Keratinocyte (primary cell): ENCODE data around the gene MLN. TPM values are rescaled to one million over a fixed set of nuclear protein-coding genes. Genes with fewer than 3 reads are reported as not detected.
A peak's percentile ranks its signal among the peaks of the same experiment; 100 is the strongest.

Experiments
- DNase-seq: peaks from one replicate; pipeline ENCODE4 v3.0.0-alpha.2; 2011; ENCODE audit warnings: low read depth, missing footprints, low spot score
- FAIRE-seq: peaks from 2 replicates; lab custom pipeline; 2011; peaks lifted over from hg19 to GRCh38; lab: Jason Lieb, UNC
- H2AFZ ChIP-seq: 2 replicates; pipeline ENCODE4 v1.6.0; 2012; ENCODE audit warnings: low read length, control low read depth, inconsistent platforms; ENCODE audit not compliant: control insufficient read depth
- H3K27ac ChIP-seq: 2 replicates; pipeline ENCODE4 v1.5.1; 2011; ENCODE audit warnings: low read length; ENCODE audit not compliant: control insufficient read depth, insufficient read depth
- H3K27me3 ChIP-seq: 3 replicates; pipeline ENCODE4 v1.6.0; 2011; ENCODE audit warnings: low read length; ENCODE audit not compliant: control insufficient read depth, insufficient read depth; ENCODE audit errors: extremely low read depth
- H3K36me3 ChIP-seq, 2 experiments: 2 replicates in 1 of 2; 3 replicates in 1 of 2; pipeline ENCODE4 v1.5.1; 2011; ENCODE audit warnings: low read length in 2 of 2, mild to moderate bottlenecking in 1 of 2; ENCODE audit not compliant: control insufficient read depth in 2 of 2, insufficient read depth in 2 of 2; ENCODE audit errors: extremely low read depth in 1 of 2
- H3K4me1 ChIP-seq: 3 replicates; pipeline ENCODE4 v1.5.1; 2011; ENCODE audit warnings: low read length; ENCODE audit not compliant: control insufficient read depth, insufficient read depth; ENCODE audit errors: extremely low read depth
- H3K4me2 ChIP-seq: 3 replicates; pipeline ENCODE4 v1.6.0; 2011; ENCODE audit warnings: low read depth, low read length; ENCODE audit not compliant: control insufficient read depth, insufficient read depth; ENCODE audit errors: extremely low read depth
- H3K4me3 ChIP-seq, 3 experiments: fragments of 200-600 bp in 1 of 3; sonication (generic) in 1 of 3; 2 replicates in 2 of 3; 3 replicates in 1 of 3; pipeline ENCODE4 v1.5.1; 2011 to 2016; ENCODE audit warnings: low read length in 3 of 3, mild to moderate bottlenecking in 3 of 3, control low read depth in 2 of 3, inconsistent platforms in 1 of 3, low read depth in 1 of 3, mixed read lengths in 1 of 3, mixed run types in 1 of 3, moderate library complexity in 1 of 3; ENCODE audit not compliant: control insufficient read depth in 2 of 3, insufficient read depth in 2 of 3; ENCODE audit errors: extremely low read depth in 1 of 3
- H3K79me2 ChIP-seq: 2 replicates; pipeline ENCODE4 v1.6.0; 2012; ENCODE audit warnings: low read length; ENCODE audit not compliant: control insufficient read depth, insufficient read depth
- H3K9ac ChIP-seq: 3 replicates; pipeline ENCODE4 v1.6.0; 2011; ENCODE audit warnings: low read length; ENCODE audit not compliant: control insufficient read depth, insufficient read depth; ENCODE audit errors: extremely low read depth
- H3K9me1 ChIP-seq: 3 replicates; pipeline ENCODE4 v1.6.0; 2011; ENCODE audit warnings: low read length; ENCODE audit not compliant: control insufficient read depth, insufficient read depth; ENCODE audit errors: extremely low read depth
- H3K9me3 ChIP-seq: 2 replicates; pipeline ENCODE4 v1.5.1; 2012; ENCODE audit warnings: low read depth, low read length; ENCODE audit not compliant: control insufficient read depth
- H4K20me1 ChIP-seq: 3 replicates; pipeline ENCODE4 v1.6.0; 2011; ENCODE audit warnings: low read length; ENCODE audit not compliant: control insufficient read depth, insufficient read depth; ENCODE audit errors: extremely low read depth
- CTCF ChIP-seq, 3 experiments: IDR thresholded peaks in 1 of 3; conservative IDR thresholded peaks in 1 of 3; optimal IDR thresholded peaks in 1 of 3; 2 replicates in 2 of 3; 3 replicates in 1 of 3; pipeline versions ENCODE3 to v1.5.1; 2011; ENCODE audit warnings: low read length in 3 of 3, mild to moderate bottlenecking in 3 of 3, moderate library complexity in 2 of 3, control low read depth in 1 of 3, inconsistent platforms in 1 of 3; ENCODE audit not compliant: insufficient read depth in 2 of 3; ENCODE audit errors: extremely low read depth in 1 of 3
- EZH2 ChIP-seq: IDR thresholded peaks from one replicate; pipeline ENCODE4 v1.6.1; 2012; ENCODE audit warnings: inconsistent platforms, mild to moderate bottlenecking, low read length, moderate library complexity
- dilution Hi-C: fragments of 300-500 bp; cut with MboI; formaldehyde crosslinking; loops from one replicate; pipeline ENCODE4 v1.7.0; 2020; ENCODE audit warnings: low sequenced_read_pairs; ENCODE audit not compliant: extremely low pct_ligation_motif_present
- polyA plus RNA-seq, 5 experiments: library from polyadenylated mRNA; depleted of rRNA in 3 of 5; stranded (reverse) in 3 of 5; stranded (forward) in 1 of 5; unstranded in 1 of 5; fragments of >200 nt; gene quantifications; 1 replicate in 1 of 5; 2 replicates in 3 of 5; 3 replicates in 1 of 5; pipeline versions ENCODE4 v1.2.1 to v1.2.3, GENCODE V29; 2011 to 2012; ENCODE audit warnings: missing spikeins in 2 of 5, low read depth in 1 of 5, low replicate concordance in 1 of 5

Gene MLN
- polyA plus RNA-seq, 1 donor (not counting 4 experiments of a cell fraction or from before 2014, with no cell fraction given): not detected

- Histone ChIP-seq H3K27me3 (no peaks in the 10 kb centered on the region), H3K9me1 (no peaks in the 10 kb centered on the region), H3K4me2 (no peak overlapping the region), H3K9ac (no peak overlapping the region), H3K79me2 (no peaks in the 10 kb centered on the region), H3K27ac (no peak overlapping the region), H3K36me3 (no peaks in the 10 kb centered on the region), H3K4me3 (no peak overlapping the region), H2AFZ (no peak overlapping the region), H3K4me1 (peaks cover 60% of the 10 kb centered on the region), H4K20me1 (no peaks in the 10 kb centered on the region), H3K9me3 (peaks cover 4% of the 10 kb centered on the region)
- DNase-seq: no peak
- dilution Hi-C loops: no loop called here
- FAIRE-seq: no peak
- TF ChIP-seq CTCF (optimal IDR thresholded peaks at IDR 0.05 in 1 of 3, IDR thresholded peaks at IDR 0.05 in 1 of 3, conservative IDR thresholded peaks at IDR 0.05 in 1 of 3; ENCODE audit: extremely low read depth in 1 of 3, insufficient read depth in 2 of 3, low read length in 3 of 3) (no peak), EZH2 (no peak)
Measured at GRCh38 chr6:33836806-33837469, 33.1 kb upstream of the MLN start.

- no peaks in the 10 kb centered on the region for H3K9me1 ChIP-seq
- FAIRE-seq: peak; percentile 55
- TF ChIP-seq CTCF (optimal IDR thresholded peaks at IDR 0.05 in 1 of 3, IDR thresholded peaks at IDR 0.05 in 1 of 3, conservative IDR thresholded peaks at IDR 0.05 in 1 of 3; ENCODE audit: extremely low read depth in 1 of 3, insufficient read depth in 2 of 3, low read length in 3 of 3): no peak
- no peak for TF ChIP-seq EZH2
- H3K36me3 ChIP-seq: no peaks in the 10 kb centered on the region
- peaks cover 4% of the 10 kb centered on the region for H3K9me3 ChIP-seq
- H3K4me3 ChIP-seq: peak overlapping the region in 2 of 3 experiments; percentile 7 to 16
- H3K9ac ChIP-seq: peak overlapping the region; percentile 48
- peak overlapping the region; percentile 67 for H3K4me2 ChIP-seq
- no peaks in the 10 kb centered on the region for H4K20me1 ChIP-seq
- peaks cover 42% of the 10 kb centered on the region for H3K4me1 ChIP-seq
- H2AFZ ChIP-seq: peak overlapping the region; percentile 81
- dilution Hi-C loops: no loop called here
- no peak for DNase-seq
- H3K79me2 ChIP-seq: no peaks in the 10 kb centered on the region
- H3K27ac ChIP-seq: peak overlapping the region; percentile 48
- no peaks in the 10 kb centered on the region for H3K27me3 ChIP-seq
Measured at GRCh38 chr6:33834401-33835392, 30.9 kb upstream of the MLN start.
